A549 (cell line): ENCODE measurements around the gene DAB1.

Experiments used
- FOSB ChIP-seq: fragments of 250-450 bp; sonication (Bioruptor Pico); IDR thresholded peaks from 2 replicates; pipeline ENCODE4 v1.5.0; 2020; ENCODE audit warnings: mild to moderate bottlenecking, moderate library complexity
- JUN ChIP-seq, 2 experiments: fragments of >200 bp; sonication (Bioruptor Twin); formaldehyde crosslinking; IDR thresholded peaks; 2 replicates in 1 of 2; 3 replicates in 1 of 2; pipeline ENCODE4 v1.6.1; 2016 to 2017
- MAFK ChIP-seq: fragments of 450-650 bp; IDR thresholded peaks from 2 replicates; pipeline ENCODE4 v1.6.1; 2014; ENCODE audit not compliant: partially characterized antibody
- NR3C1 ChIP-seq: fragments of >200 bp; sonication (Bioruptor Twin); formaldehyde crosslinking; IDR thresholded peaks from 3 replicates; pipeline ENCODE4 v1.6.1; 2017
- POLR2A ChIP-seq: IDR thresholded peaks from 2 replicates; pipeline ENCODE4 v1.6.1; 2012; ENCODE audit warnings: mild to moderate bottlenecking, low read length
- RFX5 ChIP-seq: fragments of 450-650 bp; IDR thresholded peaks from 2 replicates; pipeline ENCODE4 v1.7.1; 2014; ENCODE audit warnings: antibody characterized with exemption, mild to moderate bottlenecking, moderate library complexity
- ZFP36 ChIP-seq: fragments of 450-650 bp; IDR thresholded peaks from 2 replicates; pipeline ENCODE4 v1.6.1; 2014; ENCODE audit warnings: borderline replicate concordance; ENCODE audit not compliant: partially characterized antibody
- TF ChIP-seq, protein P1 (sequence below): fragments of >200 bp; sonication (Bioruptor Twin); formaldehyde crosslinking; IDR thresholded peaks from 3 replicates; pipeline ENCODE4 v1.5.1; 2016
- TF ChIP-seq, protein P2 (sequence below): fragments of 150-350 bp; IDR thresholded peaks from 2 replicates; pipeline ENCODE4 v1.6.1; 2014; ENCODE audit warnings: low read depth, mild to moderate bottlenecking, low read length
- TF ChIP-seq, protein P3 (sequence below): fragments of 450-650 bp; IDR thresholded peaks from 2 replicates; pipeline ENCODE4 v1.6.1; 2014; ENCODE audit warnings: antibody characterized with exemption

DNA sequence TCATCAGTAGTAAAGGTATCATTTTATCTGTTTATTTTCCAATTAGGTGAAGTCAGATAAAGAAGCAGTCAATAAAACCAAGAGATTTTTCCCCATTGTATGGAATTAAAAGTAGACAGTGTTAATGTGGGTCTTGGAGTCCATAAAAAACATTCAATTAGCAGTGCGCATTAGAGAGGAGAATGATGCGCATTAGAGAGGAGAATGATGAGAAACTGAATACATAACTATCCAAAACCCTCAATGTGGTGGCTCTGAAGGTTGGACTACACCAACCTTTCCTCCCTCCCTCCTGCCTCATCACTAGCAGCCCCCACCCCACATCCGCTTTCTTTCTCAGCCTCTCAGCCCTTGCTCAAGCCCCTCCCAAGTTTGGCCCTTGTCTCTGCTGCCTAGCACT, 99.5 kb downstream of the DAB1 start:
- TF ChIP-seq, protein P1, sequence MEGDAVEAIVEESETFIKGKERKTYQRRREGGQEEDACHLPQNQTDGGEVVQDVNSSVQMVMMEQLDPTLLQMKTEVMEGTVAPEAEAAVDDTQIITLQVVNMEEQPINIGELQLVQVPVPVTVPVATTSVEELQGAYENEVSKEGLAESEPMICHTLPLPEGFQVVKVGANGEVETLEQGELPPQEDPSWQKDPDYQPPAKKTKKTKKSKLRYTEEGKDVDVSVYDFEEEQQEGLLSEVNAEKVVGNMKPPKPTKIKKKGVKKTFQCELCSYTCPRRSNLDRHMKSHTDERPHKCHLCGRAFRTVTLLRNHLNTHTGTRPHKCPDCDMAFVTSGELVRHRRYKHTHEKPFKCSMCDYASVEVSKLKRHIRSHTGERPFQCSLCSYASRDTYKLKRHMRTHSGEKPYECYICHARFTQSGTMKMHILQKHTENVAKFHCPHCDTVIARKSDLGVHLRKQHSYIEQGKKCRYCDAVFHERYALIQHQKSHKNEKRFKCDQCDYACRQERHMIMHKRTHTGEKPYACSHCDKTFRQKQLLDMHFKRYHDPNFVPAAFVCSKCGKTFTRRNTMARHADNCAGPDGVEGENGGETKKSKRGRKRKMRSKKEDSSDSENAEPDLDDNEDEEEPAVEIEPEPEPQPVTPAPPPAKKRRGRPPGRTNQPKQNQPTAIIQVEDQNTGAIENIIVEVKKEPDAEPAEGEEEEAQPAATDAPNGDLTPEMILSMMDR, result no peak
- TF ChIP-seq NR3C1 (no peak), MAFK (no peak), POLR2A (no peak), ZFP36 (no peak), FOSB (no peak), RFX5 (no peak), JUN (IDR thresholded peaks at IDR 0.05) (no peak)
- TF ChIP-seq, protein P2, sequence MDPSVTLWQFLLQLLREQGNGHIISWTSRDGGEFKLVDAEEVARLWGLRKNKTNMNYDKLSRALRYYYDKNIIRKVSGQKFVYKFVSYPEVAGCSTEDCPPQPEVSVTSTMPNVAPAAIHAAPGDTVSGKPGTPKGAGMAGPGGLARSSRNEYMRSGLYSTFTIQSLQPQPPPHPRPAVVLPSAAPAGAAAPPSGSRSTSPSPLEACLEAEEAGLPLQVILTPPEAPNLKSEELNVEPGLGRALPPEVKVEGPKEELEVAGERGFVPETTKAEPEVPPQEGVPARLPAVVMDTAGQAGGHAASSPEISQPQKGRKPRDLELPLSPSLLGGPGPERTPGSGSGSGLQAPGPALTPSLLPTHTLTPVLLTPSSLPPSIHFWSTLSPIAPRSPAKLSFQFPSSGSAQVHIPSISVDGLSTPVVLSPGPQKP, result no peak
- TF ChIP-seq, protein P3, sequence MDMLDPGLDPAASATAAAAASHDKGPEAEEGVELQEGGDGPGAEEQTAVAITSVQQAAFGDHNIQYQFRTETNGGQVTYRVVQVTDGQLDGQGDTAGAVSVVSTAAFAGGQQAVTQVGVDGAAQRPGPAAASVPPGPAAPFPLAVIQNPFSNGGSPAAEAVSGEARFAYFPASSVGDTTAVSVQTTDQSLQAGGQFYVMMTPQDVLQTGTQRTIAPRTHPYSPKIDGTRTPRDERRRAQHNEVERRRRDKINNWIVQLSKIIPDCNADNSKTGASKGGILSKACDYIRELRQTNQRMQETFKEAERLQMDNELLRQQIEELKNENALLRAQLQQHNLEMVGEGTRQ, result no peak
